T-helper 1 cell treated with Interleukin-12 subunit alpha and Interleukin-12 subunit beta and Interleukin-4 antibody, amounts not matched to agents 30 ng/mL and 1 ng/mL, for 36 hours (primary cell): ENCODE data around the gene TPT1. TPM values are rescaled to one million over a fixed set of nuclear protein-coding genes. Genes with fewer than 3 reads are reported as not detected.

Experiments used
- intact Hi-C: fragments of 100-400 bp; cut with micrococcal nuclease; formaldehyde crosslinking; loops from one replicate; pipeline ENCODE4 v1.15.1; 2024
- total RNA-seq: library from RNA; stranded (reverse); gene quantifications from 2 replicates; pipeline ENCODE4 v1.2.3, GENCODE V29; 2022

TPT1 gene
- total RNA-seq, 1 donor from 2014 or later, result 4,192 TPM

GRCh38 chr13:45368005-45368404 is 27.0 kb upstream of the TPT1 start:
- intact Hi-C loops, result loop anchor here (10.0 kb wide), 1 partner anchor 947 kb away; no protein-coding TSS in a partner anchor

- intact Hi-C loops, result loop anchor here (1.0 to 10.0 kb wide), 10 partner anchors 26 to 947 kb away; partner anchors contain the start of genes COG3, GTF2F2, LCP1 and SLC25A30
Observed at GRCh38 chr13:45367358-45367757, 26.4 kb upstream of the TPT1 start.

- intact Hi-C loops, result loop anchor here (10.0 kb wide), 1 partner anchor 949 kb away; no protein-coding TSS in a partner anchor
Observed at GRCh38 chr13:45365558-45365885, 24.5 kb upstream of the TPT1 start.

- intact Hi-C loops, result loop anchor here (10.0 kb wide), 1 partner anchor 950 kb away; no protein-coding TSS in a partner anchor
Observed at GRCh38 chr13:45364876-45365557, 24.0 kb upstream of the TPT1 start.

- intact Hi-C loops, result loop anchor here (10.0 kb wide), 1 partner anchor 952 kb away; no protein-coding TSS in a partner anchor
Observed at GRCh38 chr13:45362939-45363338, 22.0 kb upstream of the TPT1 start.

GRCh38 chr13:45361596-45362206 is 20.7 kb upstream of the TPT1 start:
- intact Hi-C loops, result loop anchor here (10.0 kb wide), 1 partner anchor 953 kb away; no protein-coding TSS in a partner anchor

GRCh38 chr13:45356966-45357672 is 16.1 kb upstream of the TPT1 start:
- intact Hi-C loops, result loop anchor here (1.0 kb wide), 1 partner anchor 16 kb away; the partner anchor contains the start of gene TPT1

GRCh38 chr13:45353895-45354294 is 12.9 kb upstream of the TPT1 start:
- intact Hi-C loops, result no loop called here

GRCh38 chr13:45352031-45352430 is 11.0 kb upstream of the TPT1 start:
- intact Hi-C loops, result no loop called here

GRCh38 chr13:45350152-45350551 is 9.2 kb upstream of the TPT1 start:
- intact Hi-C loops, result no loop called here

- intact Hi-C loops, result no loop called here
Observed at GRCh38 chr13:45349438-45349837, 8.5 kb upstream of the TPT1 start.

GRCh38 chr13:45344064-45344463 is 3.1 kb upstream of the TPT1 start:
- intact Hi-C loops, result loop anchor here (5.0 kb wide), 1 partner anchor 1453 kb away; the partner anchor contains the start of gene ESD

- intact Hi-C loops, result loop anchor here (5.0 kb wide), 1 partner anchor 1454 kb away; the partner anchor contains the start of gene ESD
Observed at GRCh38 chr13:45343102-45343501, 2.1 kb upstream of the TPT1 start.

- intact Hi-C loops, result loop anchor here (5.0 kb wide), 1 partner anchor 1455 kb away; the partner anchor contains the start of gene ESD
Observed at GRCh38 chr13:45342668-45343067, 1.7 kb upstream of the TPT1 start.

- intact Hi-C loops, result loop anchor here (1.0 to 5.0 kb wide), 15 partner anchors 15 to 1455 kb away; partner anchors contain the start of genes COG3, ESD, GPALPP1 and GTF2F2
Observed at GRCh38 chr13:45341799-45342500, 967 bp upstream of the TPT1 start.

GRCh38 chr13:45340422-45341033 is 455 bp downstream of the TPT1 start:
- intact Hi-C loops, result loop anchor here (1.0 to 5.0 kb wide), 16 partner anchors 17 to 1457 kb away; partner anchors contain the start of genes COG3, ESD, GPALPP1 and GTF2F2

GRCh38 chr13:45339867-45340266 is 1.1 kb downstream of the TPT1 start:
- intact Hi-C loops, result loop anchor here (1.0 to 5.0 kb wide), 3 partner anchors 293 to 1457 kb away; partner anchors contain the start of gene ESD

GRCh38 chr13:45339399-45339798 is 1.6 kb downstream of the TPT1 start:
- intact Hi-C loops, result no loop called here

GRCh38 chr13:45337803-45338202 is 3.2 kb downstream of the TPT1 start:
- intact Hi-C loops, result no loop called here

GRCh38 chr13:45337395-45337794 is 3.6 kb downstream of the TPT1 start:
- intact Hi-C loops, result no loop called here
